HL-60/S4 treated with retinoic acid at 250 ng/mL for 4 days and 3 days (cell line): ENCODE measurements around the gene KRTAP10-1.

Source experiments
- in situ Hi-C: fragments of 300-500 bp; cut with MboI; formaldehyde crosslinking; loops from 2 replicates; pipeline ENCODE4 v1.7.0; 2022; ENCODE audit warnings: low sequenced_read_pairs

KRTAP10-1 gene

GRCh38 chr21:44549525-44550211 lies 9.7 kb upstream of the KRTAP10-1 start:
- in situ Hi-C loops: loop anchor here (25.0 kb wide), 1 partner anchor 112 kb away; no protein-coding TSS in a partner anchor

GRCh38 chr21:44548922-44549321 lies 8.9 kb upstream of the KRTAP10-1 start:
- in situ Hi-C loops: loop anchor here (25.0 kb wide), 1 partner anchor 112 kb away; no protein-coding TSS in a partner anchor

GRCh38 chr21:44548381-44548780 lies 8.4 kb upstream of the KRTAP10-1 start:
- in situ Hi-C loops: loop anchor here (25.0 kb wide), 1 partner anchor 111 kb away; no protein-coding TSS in a partner anchor

GRCh38 chr21:44547656-44548331 lies 7.8 kb upstream of the KRTAP10-1 start:
- in situ Hi-C loops: loop anchor here (25.0 kb wide), 1 partner anchor 110 kb away; no protein-coding TSS in a partner anchor

- in situ Hi-C loops: loop anchor here (25.0 kb wide), 1 partner anchor 107 kb away; no protein-coding TSS in a partner anchor
These were observed 4.6 kb upstream of the KRTAP10-1 start for GRCh38 chr21:44544566-44544965.

GRCh38 chr21:44542716-44543115 lies 2.7 kb upstream of the KRTAP10-1 start:
- in situ Hi-C loops: loop anchor here (25.0 kb wide), 1 partner anchor 105 kb away; no protein-coding TSS in a partner anchor

GRCh38 chr21:44540741-44541288 lies 820 bp upstream of the KRTAP10-1 start:
- in situ Hi-C loops: loop anchor here (25.0 kb wide), 1 partner anchor 104 kb away; no protein-coding TSS in a partner anchor

GRCh38 chr21:44539046-44539445 lies 949 bp downstream of the KRTAP10-1 start:
- in situ Hi-C loops: loop anchor here (25.0 kb wide), 1 partner anchor 102 kb away; no protein-coding TSS in a partner anchor

GRCh38 chr21:44537930-44538911 lies 1.8 kb downstream of the KRTAP10-1 start:
- in situ Hi-C loops: loop anchor here (25.0 kb wide), 1 partner anchor 101 kb away; no protein-coding TSS in a partner anchor

- in situ Hi-C loops: loop anchor here (25.0 kb wide), 1 partner anchor 99 kb away; no protein-coding TSS in a partner anchor
These were observed 4.0 kb downstream of the KRTAP10-1 start for GRCh38 chr21:44535963-44536362.

GRCh38 chr21:44534688-44535087 lies 5.3 kb downstream of the KRTAP10-1 start:
- in situ Hi-C loops: loop anchor here (25.0 kb wide), 1 partner anchor 97 kb away; no protein-coding TSS in a partner anchor

- in situ Hi-C loops: loop anchor here (25.0 kb wide), 1 partner anchor 97 kb away; no protein-coding TSS in a partner anchor
These were observed 5.9 kb downstream of the KRTAP10-1 start for GRCh38 chr21:44533891-44534627.

GRCh38 chr21:44533121-44533890 lies 6.7 kb downstream of the KRTAP10-1 start:
- in situ Hi-C loops: loop anchor here (25.0 kb wide), 1 partner anchor 96 kb away; no protein-coding TSS in a partner anchor

- in situ Hi-C loops: loop anchor here (25.0 kb wide), 1 partner anchor 95 kb away; no protein-coding TSS in a partner anchor
These were observed 7.3 kb downstream of the KRTAP10-1 start for GRCh38 chr21:44532712-44533111.

GRCh38 chr21:44531606-44532564 lies 8.1 kb downstream of the KRTAP10-1 start:
- in situ Hi-C loops: loop anchor here (25.0 kb wide), 1 partner anchor 95 kb away; no protein-coding TSS in a partner anchor

- in situ Hi-C loops: loop anchor here (25.0 kb wide), 1 partner anchor 94 kb away; no protein-coding TSS in a partner anchor
These were observed 8.9 kb downstream of the KRTAP10-1 start for GRCh38 chr21:44530903-44531605.
